GM18858 (cell line): ENCODE results near the gene SLC4A2.

Source experiments
- ATAC-seq: cut with Tn5 transposase; IDR thresholded peaks from one replicate; pipeline ENCODE4 v1.9.1; 2021; ENCODE audit not compliant: unreplicated experiment

Gene SLC4A2

DNA sequence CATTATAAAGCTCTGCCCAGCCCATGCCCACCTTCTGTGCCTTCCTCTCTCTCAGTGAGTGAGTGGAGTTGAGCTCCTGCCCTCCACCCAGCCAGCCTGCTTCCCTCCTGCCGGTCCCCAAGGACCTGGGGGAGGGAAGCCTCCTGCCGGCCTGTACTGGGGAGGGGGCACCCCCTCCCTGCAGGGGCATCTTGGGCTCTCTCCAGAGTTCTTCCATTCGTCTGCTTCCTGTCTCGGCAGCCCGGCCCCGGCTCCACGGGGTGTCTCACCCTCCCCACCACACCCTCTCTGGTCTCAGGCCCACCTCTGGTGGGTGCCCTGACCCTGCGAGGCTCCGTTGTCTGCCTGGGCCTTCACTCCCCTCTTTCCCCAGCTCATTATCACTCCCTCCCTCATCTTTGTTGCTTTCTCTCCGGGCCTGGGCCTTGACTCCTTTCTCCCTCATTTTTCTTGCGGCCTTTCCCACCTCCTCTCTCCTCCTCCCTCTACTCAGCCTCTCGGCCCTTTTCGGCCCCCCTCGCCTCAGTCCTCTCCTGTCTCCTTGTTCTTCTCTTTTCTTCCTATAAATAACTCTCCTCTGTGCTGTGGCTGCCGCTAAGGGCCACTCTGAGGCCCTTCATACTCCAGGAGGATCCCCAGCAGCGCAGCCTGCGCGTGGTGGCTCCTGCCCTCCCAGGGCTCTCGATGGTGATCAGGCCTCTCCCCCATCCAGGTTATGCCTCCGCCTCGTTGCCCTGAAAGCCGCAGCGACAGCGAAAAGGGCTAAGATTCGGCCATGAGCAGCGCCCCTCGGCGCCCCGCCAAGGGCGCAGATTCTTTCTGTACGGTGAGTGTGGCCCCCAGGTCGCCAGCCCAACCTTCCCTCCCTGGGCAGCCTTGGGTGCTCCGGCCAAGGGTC is 2.1 kb downstream of the SLC4A2 start:
- no peak for ATAC-seq

DNA sequence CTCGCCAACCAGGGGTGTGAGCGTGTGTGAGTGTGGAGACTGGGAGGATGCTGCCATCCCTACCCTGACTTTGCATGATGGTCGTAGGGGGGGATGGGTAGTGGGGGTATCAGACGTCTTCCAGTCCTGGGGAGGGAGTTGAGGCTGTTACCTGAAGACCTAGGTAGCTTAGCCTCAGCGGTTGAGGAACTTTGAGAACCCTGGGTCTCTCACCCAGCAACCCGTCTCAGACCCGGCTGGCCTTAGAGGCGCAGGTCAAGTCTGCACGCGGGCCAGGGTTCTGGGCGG is 2.7 kb downstream of the SLC4A2 start:
- ATAC-seq: no peak

DNA sequence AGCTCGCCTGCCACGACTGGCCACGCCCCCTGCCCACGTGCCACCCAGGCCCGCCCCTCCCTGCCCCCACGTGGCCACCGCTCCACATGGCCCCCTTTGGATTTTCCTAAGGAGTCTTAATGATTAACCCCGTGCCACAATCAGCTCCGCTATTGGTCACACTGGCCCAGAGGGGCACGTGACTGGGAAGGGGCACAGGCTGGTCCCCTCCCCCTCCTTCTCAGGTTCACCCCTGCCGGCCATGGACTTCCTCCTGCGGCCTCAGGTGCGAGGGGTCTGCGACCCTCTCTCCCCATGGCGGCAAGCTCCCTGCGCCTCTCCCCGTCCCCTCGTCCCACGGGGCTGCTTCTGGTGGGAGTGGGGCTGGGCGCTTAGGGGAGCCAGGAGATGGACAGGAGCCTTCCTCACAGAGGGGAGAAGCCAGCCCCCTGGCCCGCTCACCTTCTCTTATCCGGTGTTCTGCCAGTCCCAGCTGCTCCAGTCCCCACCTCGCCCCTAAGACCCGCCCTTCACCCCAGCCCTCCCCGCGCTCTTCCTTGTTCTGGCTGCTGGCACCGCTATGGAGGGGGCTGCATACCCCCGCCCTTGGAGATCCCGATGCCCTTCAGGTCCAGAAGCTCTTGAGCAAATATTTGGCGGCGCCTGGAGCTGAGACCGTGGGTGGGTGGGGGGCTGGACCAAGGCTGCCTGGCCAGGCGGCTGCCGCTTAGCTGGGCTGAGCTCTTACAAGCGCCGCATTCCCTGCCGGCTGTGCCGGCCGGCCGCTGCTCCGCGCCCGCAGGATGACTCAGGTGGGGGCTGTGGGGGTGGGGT is 3.2 kb downstream of the SLC4A2 start:
- no peak for ATAC-seq

DNA sequence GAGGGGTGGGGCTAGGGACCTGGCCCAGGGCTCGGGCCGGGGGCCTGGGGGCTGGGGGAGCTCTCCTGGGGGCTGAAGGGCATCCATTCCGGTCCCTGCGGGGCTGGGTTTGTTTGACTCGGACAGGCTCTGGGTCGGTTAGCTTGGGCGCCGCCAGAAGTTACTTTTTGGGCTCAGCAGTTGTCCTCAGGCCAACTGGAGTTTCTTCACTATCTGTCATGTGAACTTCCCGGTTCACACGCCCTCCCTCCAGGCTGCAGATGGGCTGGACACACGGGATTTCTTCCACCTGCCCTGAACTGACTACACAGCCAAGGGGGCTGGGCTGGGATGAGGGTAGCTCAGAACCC is 3.8 kb downstream of the SLC4A2 start:
- ATAC-seq: no peak

DNA sequence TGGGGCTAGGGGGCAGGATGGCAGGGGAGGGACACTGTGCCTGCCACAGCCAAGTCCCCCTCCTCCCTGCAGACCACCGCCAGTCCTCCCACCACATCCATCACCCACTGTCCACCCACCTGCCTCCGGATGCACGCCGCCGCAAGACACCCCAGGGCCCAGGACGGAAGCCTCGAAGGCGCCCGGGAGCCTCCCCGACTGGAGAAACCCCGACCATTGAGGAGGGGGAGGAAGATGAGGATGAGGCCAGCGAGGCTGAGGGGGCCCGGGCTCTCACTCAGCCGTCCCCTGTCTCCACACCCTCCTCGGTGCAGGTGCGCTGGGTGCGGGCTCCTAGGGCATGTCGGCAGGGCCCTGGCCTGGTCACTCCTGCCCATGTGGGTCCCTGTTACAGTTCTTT is 5.1 kb downstream of the SLC4A2 start:
- ATAC-seq: no peak

DNA sequence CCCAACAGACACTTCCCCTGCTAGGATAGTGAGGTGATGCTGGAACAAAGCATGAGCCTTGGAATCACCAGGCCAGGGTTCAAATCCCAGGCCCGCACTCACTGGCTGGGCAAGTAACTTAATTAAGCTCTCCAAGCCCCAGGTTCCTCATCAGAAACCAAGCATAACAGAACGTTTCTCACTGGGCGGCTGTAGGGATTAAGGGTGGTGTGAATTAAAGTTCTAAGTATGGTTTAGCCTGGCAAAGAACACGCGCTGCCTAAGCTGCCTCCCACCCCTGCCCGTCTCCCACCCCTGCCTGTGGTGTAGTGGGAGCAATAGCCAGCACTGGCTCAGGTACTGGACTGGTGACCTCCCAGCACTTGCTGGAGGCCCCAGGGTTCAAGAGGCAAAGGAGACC is 5.6 kb downstream of the SLC4A2 start:
- ATAC-seq: no peak

DNA sequence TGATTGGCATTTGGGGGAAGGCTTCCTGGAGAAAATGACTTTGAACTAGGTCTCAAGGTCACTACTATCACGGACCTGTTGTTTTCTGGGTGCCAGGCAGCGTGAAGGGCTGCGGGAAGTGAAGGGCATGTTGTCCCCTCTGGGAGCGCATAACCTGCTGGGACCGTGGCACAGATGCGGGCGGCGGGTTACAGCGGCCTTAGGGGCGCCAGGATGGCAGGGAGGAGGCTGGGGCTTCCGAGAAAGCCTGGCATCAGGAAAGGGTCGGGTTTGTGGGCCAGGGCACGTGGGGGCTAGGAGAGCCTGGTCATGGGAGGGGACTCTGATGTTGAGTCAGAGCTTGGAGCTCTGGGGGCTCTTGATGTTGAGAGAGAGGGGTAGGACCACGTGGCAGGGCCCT is 6.1 kb downstream of the SLC4A2 start:
- no peak for ATAC-seq

DNA sequence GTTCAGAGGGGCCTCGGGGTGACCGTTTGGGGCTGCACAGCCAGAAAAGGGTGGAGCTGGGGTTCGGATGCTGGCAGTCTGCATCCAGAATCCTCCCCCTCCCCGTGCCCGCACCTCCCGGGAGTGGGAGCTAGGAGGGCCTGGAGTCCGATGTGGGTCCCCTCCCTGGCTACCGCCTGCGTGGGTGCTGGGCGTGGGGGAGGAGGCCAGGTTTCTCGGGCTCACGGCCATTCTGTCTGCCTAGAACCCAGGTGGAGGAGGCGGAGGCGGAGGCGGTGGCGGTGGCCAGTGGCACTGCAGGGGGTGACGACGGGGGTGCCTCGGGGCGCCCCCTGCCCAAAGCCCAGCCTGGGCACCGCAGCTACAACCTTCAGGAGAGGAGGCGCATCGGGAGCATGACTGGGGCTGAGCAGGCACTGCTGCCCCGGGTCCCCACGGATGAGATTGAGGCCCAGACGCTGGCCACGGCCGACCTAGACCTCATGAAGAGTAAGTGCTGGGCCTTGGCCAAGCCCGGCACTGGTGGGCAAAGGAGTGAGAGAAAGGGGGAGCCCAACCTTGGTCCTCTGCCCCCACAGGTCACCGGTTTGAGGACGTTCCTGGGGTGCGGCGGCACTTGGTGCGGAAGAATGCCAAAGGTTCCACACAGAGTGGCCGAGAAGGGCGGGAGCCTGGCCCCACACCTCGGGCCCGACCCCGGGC is 7.0 kb downstream of the SLC4A2 start:
- ATAC-seq: no peak

DNA sequence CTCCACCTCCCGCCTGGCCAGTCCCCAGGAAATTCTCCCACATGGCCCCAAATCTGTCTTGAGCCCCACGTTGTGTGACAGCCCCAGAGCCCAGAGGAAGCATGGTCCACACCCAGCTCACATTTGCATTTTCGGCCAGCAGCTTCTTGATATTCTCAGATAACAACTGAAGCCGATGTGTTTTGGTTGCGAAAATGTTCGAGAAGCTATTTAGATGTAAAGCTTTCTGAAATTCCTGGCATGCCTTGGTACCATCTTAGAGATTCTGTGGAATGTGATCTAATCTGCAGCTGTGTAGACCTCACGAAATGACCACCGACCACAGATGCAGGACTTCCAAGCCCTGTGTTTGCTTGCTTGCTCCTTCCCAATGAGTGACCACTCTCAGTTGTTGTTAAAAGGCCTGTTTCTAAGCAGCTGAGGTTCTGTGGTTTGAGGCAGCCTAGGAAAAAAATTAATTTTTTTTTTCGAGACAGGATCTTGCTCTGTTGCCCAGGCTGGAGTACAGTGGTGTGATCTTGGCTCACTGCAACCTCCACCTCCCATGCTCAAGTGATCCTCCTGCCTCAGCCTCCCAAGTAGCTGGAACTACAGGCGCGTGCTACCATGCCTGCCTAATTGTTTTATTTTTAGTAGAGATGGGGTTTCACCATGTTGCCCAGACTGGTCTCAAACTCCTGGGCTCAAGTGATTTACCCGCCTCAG is 8.8 kb downstream of the SLC4A2 start:
- ATAC-seq: no peak

DNA sequence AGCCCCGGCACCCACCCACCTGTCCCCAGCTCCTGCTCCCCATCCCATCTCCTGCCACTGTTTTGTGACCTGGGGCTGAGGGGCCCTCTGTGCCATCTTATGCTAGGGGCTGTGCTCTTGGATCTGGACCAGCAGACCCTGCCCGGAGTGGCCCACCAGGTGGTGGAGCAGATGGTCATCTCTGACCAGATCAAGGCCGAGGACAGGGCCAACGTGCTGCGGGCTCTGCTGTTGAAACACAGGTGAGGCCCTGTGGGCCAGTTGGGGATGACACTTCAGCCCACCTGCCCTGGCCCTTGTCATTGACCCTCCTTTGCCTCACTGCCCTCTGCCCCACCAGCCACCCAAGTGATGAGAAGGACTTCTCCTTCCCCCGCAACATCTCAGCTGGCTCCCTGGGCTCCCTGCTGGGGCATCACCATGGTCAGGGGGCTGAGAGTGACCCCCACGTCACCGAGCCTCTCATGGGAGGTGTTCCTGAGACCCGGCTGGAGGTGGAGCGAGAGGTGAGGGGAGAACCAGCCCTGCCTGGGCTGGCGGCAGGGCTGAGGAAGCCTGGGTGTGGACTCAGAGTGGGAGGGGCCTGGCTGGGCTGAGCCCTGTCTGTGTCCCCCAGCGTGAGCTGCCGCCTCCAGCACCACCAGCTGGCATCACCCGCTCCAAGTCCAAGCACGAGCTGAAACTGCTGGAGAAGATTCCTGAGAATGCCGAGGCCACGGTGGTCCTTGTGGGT is 10.6 kb downstream of the SLC4A2 start:
- ATAC-seq: no peak

DNA sequence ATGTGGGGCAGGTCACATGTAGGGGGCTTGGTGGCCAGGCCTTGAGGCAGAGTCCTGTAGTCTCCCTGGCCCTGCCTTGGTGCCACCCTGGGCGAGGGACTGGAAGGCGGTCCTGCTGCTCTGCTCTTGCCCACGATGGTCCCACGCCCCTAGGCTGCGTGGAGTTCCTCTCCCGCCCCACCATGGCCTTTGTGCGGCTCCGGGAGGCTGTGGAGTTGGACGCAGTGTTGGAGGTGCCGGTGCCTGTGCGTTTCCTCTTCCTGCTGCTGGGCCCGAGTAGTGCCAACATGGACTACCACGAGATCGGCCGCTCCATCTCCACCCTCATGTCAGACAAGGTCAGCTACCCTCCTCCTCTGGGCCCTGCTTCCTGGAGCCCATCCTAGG is 11.2 kb downstream of the SLC4A2 start:
- ATAC-seq: no peak

DNA sequence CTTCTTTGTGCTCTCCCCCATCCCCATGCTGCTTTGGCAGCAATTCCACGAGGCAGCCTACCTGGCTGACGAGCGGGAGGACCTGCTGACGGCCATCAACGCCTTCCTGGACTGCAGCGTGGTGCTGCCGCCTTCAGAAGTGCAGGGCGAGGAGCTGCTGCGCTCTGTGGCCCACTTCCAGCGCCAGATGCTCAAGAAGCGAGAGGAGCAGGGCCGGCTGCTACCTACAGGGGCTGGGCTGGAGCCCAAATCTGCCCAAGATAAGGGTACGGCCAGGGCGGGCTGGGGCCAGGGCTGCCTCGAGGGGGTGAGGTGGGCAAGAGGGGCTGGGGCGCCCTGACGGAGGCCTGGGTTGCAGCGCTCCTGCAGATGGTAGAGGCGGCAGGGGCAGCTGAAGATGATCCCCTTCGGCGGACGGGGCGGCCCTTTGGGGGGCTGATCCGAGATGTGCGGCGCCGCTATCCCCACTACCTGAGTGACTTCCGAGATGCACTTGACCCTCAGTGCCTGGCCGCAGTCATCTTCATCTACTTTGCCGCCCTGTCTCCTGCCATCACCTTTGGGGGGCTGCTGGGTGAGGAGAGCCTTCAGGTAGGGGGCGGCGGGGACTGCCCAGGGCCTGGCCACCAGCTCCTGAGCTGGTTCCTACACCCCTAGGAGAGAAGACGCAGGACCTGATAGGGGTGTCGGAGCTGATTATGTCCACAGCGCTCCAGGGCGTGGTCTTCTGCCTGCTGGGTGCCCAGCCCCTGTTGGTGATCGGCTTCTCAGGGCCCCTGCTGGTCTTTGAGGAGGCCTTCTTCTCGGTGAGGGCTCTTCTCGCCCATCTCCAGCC is 11.9 kb downstream of the SLC4A2 start:
- no peak for ATAC-seq

DNA sequence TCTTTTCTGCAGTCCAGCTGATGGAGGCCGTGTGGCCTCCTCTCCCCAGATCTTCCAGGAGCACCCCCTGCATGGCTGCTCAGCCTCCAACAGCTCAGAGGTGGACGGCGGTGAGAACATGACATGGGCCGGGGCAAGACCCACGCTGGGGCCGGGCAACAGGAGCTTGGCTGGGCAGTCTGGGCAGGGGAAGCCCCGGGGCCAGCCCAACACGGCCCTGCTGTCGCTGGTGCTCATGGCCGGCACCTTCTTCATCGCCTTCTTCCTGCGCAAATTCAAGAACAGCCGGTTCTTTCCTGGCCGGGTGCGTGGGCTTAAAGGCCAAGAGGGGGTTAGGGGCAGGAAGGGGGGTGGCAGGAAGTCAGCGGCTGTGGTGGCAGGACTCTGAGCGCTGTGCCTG is 14.6 kb downstream of the SLC4A2 start:
- ATAC-seq: no peak

DNA sequence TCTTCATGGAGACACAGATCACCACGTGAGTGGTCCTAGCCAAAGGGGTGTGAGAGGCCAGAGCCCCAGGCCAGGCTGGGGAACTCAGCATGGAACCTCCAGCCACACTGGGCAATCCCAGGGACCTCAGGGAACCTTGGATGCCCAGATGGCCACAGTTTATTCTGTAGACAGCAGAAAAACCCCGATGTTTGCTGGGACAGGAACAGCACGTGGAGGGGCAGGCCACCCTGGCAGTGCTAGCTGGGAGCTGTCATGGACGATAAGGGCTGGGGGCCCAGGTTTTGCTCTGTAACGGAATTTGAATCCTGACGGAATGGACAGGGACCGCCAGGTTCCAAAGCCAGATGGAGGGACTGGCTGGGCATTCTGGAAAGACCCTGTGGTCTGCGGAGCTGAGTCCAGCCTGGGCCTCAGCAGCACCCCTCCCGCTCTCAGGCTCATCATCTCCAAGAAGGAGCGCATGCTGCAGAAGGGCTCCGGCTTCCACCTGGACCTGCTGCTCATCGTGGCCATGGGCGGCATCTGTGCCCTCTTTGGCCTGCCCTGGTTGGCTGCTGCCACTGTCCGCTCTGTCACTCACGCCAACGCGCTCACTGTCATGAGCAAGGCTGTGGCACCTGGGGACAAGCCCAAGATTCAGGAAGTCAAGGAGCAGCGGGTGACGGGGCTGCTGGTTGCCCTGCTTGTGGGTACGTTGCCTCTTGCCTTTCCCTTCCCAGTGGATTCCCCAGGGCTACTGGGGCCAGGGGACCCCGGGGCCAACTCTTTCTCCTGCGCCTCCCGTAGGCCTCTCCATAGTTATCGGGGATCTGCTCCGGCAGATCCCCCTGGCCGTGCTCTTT is 15.7 kb downstream of the SLC4A2 start:
- no peak for ATAC-seq

DNA sequence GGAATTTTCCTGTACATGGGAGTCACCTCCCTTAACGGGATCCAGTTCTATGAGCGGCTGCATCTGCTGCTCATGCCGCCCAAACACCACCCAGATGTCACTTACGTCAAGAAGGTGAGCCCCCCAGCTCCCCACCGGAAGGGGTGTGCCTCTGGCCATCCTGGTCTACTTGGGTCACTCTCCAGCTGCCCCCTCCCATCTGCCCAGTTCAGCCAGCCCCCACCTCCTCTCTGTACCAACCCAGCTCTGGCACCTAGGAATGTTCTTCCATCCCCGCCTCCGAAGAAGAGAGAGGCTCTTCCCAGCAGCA is 16.2 kb downstream of the SLC4A2 start:
- ATAC-seq: no peak

DNA sequence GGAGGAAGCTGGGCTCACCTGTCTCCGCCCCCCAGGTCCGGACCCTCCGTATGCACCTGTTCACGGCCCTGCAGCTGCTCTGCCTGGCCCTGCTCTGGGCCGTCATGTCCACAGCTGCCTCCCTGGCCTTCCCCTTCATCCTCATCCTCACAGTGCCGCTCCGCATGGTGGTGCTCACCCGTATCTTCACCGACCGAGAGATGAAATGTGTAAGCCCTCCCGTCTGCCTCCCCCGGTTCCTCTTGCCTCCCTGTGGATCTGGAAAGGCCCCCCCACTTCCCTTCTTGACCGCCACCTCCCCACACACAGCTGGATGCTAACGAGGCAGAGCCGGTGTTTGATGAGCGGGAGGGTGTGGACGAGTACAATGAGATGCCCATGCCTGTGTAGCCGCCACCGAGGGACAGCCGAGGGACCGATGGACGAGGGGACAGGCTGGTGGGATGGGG is 16.6 kb downstream of the SLC4A2 start:
- no peak for ATAC-seq

DNA sequence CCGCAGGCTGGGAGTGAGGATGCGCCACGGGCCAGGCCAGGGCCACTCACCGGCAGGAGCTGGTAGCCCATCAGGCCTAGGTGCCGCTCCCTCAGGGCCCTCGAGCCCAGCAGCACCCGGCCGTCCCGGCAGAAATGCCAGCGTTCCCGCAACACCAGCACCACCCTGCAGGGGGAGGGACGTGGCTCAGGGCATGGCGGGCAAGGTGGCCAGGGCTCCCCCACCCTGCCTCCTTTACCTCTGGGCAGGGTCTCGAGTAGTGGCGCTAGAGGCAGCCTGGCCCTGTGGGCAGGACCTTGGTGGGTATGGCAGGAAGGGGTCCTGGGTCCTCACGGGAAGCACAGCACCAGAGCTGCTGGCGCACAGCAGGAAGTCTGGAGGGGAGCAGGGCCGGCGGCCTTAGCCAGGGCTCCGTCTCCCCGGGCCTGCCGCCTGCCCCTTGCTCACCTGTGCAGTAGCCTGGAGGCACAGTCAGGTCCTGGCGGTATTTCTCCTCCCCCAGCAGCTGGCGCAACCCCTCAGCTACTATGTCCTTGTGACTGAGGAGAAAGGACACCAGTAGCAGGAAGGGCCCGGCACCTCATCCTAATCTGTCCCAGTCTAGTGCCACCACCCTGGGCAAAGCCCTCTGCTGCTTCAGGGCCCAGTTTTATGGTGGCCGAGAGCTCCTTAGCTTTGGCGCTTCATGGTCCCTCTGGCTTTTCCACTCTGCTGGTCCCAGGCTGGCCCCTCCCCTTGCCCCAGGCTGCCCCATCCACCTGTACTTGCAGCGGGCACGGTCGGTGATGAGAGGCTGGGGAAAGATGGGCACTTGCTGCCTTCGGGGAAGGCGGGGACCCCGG is 17.7 kb downstream of the SLC4A2 start:
- no peak for ATAC-seq

DNA sequence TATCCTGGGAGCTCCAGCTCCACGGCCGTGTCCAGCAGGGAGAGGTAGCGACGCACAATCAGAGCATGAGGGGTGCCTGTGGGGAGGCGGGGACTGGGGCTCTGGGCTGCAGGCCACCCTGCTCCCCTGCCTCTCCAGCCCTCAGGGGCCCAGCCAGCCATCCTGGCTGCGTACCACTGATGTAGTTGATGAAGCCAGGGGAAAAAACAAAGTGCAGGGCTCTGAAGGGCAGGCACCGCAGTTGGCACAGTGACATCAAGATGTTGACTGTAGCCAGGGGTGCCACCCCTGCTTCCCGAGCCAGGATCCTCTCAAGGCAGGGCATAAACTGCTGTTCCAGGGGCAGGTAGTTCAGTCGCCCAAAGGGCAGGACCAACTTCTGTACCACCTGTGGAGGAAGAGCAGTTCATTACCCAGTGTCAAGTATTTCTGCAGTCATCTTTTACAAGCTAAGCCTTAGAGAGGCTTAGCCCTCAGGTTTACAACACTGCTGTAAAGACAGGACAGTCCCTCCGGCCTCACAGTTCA is 18.4 kb downstream of the SLC4A2 start:
- no peak for ATAC-seq
